HEK293T (cell line): ENCODE results near the gene STRADA.
A peak's percentile ranks its signal among the peaks of the same experiment; 100 is the strongest.

Experiments
- CTCF ChIA-PET: fragments of 350-600 bp; formaldehyde crosslinking; extraction: SDS; loops from one replicate; lab custom pipeline; 2021; ENCODE audit warnings: antibody characterized with exemption, inconsistent platforms; lab: Yijun Ruan, JAX
- POLR2A ChIA-PET: fragments of 350-600 bp; formaldehyde crosslinking; extraction: SDS; loops from one replicate; lab custom pipeline; 2020; ENCODE audit warnings: antibody characterized with exemption, inconsistent platforms; lab: Yijun Ruan, JAX
- DNase-seq: peaks from one replicate; pipeline ENCODE4 v3.0.0; 2012; ENCODE audit warnings: mixed read lengths; ENCODE audit errors: extremely low spot score
- ARNT ChIP-seq: fragments of 450-650 bp; IDR thresholded peaks from 2 replicates; pipeline ENCODE4 v1.6.1; 2017; ENCODE audit warnings: mild to moderate bottlenecking
- BHLHE40 ChIP-seq: fragments of 450-650 bp; IDR thresholded peaks from 2 replicates; pipeline ENCODE4 v1.6.1; 2016; ENCODE audit warnings: mild to moderate bottlenecking, moderate library complexity, borderline replicate concordance
- CTBP1 ChIP-seq: fragments of 450-650 bp; IDR thresholded peaks from 2 replicates; pipeline ENCODE4 v1.6.1; 2016; ENCODE audit warnings: borderline replicate concordance
- ELF4 ChIP-seq: fragments of 450-650 bp; IDR thresholded peaks from 2 replicates; pipeline ENCODE4 v1.6.1; 2017; ENCODE audit warnings: antibody characterized with exemption
- FOXA1 ChIP-seq: fragments of 450-650 bp; IDR thresholded peaks from 2 replicates; pipeline ENCODE4 v1.6.1; 2016; ENCODE audit warnings: mild to moderate bottlenecking
- FOXK2 ChIP-seq: fragments of 450-650 bp; IDR thresholded peaks from 2 replicates; pipeline ENCODE4 v1.6.1; 2016; ENCODE audit warnings: mild to moderate bottlenecking
- FOXM1 ChIP-seq: fragments of 450-650 bp; IDR thresholded peaks from 2 replicates; pipeline ENCODE4 v1.6.1; 2017; ENCODE audit warnings: mild to moderate bottlenecking, borderline replicate concordance
- HDGF ChIP-seq: fragments of 450-650 bp; IDR thresholded peaks from 2 replicates; pipeline ENCODE4 v1.6.1; 2017; ENCODE audit warnings: antibody characterized with exemption, borderline replicate concordance
- L3MBTL2 ChIP-seq: fragments of 450-650 bp; conservative IDR thresholded peaks from 2 replicates; pipeline ENCODE4 v1.6.1; 2016; ENCODE audit warnings: mild to moderate bottlenecking
- LEF1 ChIP-seq: fragments of 450-650 bp; IDR thresholded peaks from 2 replicates; pipeline ENCODE4 v1.6.1; 2017; ENCODE audit warnings: mild to moderate bottlenecking, borderline replicate concordance
- NFRKB ChIP-seq: fragments of 450-650 bp; IDR thresholded peaks from 2 replicates; pipeline ENCODE4 v1.6.1; 2016; ENCODE audit warnings: mild to moderate bottlenecking, moderate library complexity
- PKNOX1 ChIP-seq: fragments of 450-650 bp; IDR thresholded peaks from 2 replicates; pipeline ENCODE4 v1.6.1; 2016
- SP1 ChIP-seq: fragments of 450-650 bp; IDR thresholded peaks from 2 replicates; pipeline ENCODE4 v1.6.1; 2017
- SUZ12 ChIP-seq: fragments of 450-650 bp; IDR thresholded peaks from 2 replicates; pipeline ENCODE4 v1.6.1; 2016; ENCODE audit warnings: mild to moderate bottlenecking
- TARDBP ChIP-seq: fragments of 450-650 bp; IDR thresholded peaks from 2 replicates; pipeline ENCODE4 v1.6.1; 2016
- ZNF384 ChIP-seq: fragments of 450-650 bp; IDR thresholded peaks from 2 replicates; pipeline ENCODE4 v1.6.1; 2016

STRADA gene

GRCh38 chr17:63783522-63783921 lies 41.9 kb upstream of the STRADA start:
- no peak for DNase-seq
- TF ChIP-seq SP1 (no peak), BHLHE40 (no peak), SUZ12 (no peak), FOXK2 (no peak), CTBP1 (no peak), PKNOX1 (no peak), L3MBTL2 (no peak), TARDBP (no peak), NFRKB (no peak), ELF4 (no peak), HDGF (no peak), FOXA1 (no peak), ARNT (no peak), LEF1 (no peak), FOXM1 (no peak), ZNF384 (no peak)
- ChIA-PET POLR2A (interaction anchor here (1.4 to 4.2 kb wide), 2 partner anchors 10 to 41 kb away, joined by 3 to 47 read pairs; partner anchors contain the start of genes CCDC47 and DDX42), CTCF (no interaction called here)

GRCh38 chr17:63780928-63781327 lies 39.3 kb upstream of the STRADA start:
- CTCF ChIA-PET: no interaction called here
- DNase-seq: no peak
- POLR2A ChIA-PET: interaction anchor here (0.9 to 4.2 kb wide), 4 partner anchors 7 to 80 kb away, joined by 3 to 47 read pairs (median 5); partner anchors contain the start of genes CCDC47, DDX42, FTSJ3 and LIMD2
- TF ChIP-seq L3MBTL2 (no peak), FOXK2 (no peak), NFRKB (no peak), LEF1 (no peak), FOXM1 (no peak), FOXA1 (no peak), ELF4 (no peak), PKNOX1 (no peak), SUZ12 (no peak), SP1 (no peak), HDGF (no peak), ARNT (no peak), BHLHE40 (no peak), CTBP1 (no peak), ZNF384 (no peak), TARDBP (no peak)

DNA sequence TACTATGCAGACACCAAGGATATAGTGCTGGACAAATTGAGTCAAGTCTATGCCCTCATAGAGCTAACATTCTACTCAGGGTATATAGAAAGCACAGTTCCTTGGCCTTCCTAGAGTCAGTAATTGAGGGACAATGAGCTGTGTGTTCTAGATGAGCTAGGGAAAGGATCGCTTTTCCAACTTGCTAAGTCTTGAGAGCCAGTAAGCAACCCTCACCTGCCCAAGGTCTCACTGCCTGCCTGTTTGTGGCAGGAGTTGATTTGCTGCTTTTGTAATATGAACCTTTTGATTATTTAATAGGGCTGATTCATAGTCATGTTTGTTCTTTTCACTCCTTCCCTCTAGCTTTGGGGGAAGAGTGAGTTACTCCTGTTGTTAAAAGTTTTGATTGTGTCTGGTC lies 38.9 kb upstream of the STRADA start:
- TF ChIP-seq ARNT (no peak), PKNOX1 (peak; percentile 40), ELF4 (no peak), FOXA1 (no peak)
- no peak for DNase-seq
- ChIA-PET CTCF (no interaction called here), POLR2A (interaction anchor here (0.9 to 1.0 kb wide), 2 partner anchors 38 to 80 kb away, joined by 3 read pairs; partner anchors contain the start of gene LIMD2)

GRCh38 chr17:63775420-63775819 lies 33.8 kb upstream of the STRADA start:
- POLR2A ChIA-PET: interaction anchor here (0.8 to 4.0 kb wide), 12 partner anchors 8 to 370 kb away, joined by 3 to 52 read pairs (median 17); partner anchors contain the start of genes FTSJ3, MAP3K3, PSMC5 and SMARCD2
- CTCF ChIA-PET: interaction anchor here (1.2 kb wide), 1 partner anchor 11 kb away, joined by 9 read pairs; no protein-coding TSS in a partner anchor
- DNase-seq: no peak
- no peak for TF ChIP-seq ELF4
- TF ChIP-seq ZNF384: no peak
- no peak for TF ChIP-seq NFRKB
- no peak for TF ChIP-seq L3MBTL2
- TF ChIP-seq FOXA1: no peak
- no peak for TF ChIP-seq FOXK2
- TF ChIP-seq TARDBP: no peak
- TF ChIP-seq SP1: no peak

DNA sequence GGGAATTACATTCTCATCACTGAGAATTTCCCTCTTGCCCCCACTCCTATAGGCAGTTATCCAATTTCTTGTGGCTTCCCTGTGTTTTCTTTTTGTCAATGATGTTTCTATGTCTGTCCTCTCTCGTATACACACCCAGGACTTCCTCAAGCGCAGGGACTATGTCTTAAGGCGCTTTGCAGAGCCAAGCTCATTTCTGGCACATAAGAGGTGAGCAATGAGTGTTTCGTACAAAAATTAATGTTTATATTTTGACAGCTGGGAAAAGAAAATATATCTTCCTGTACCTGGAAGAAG lies 33.3 kb upstream of the STRADA start:
- DNase-seq: no peak
- no peak for TF ChIP-seq ZNF384
- TF ChIP-seq PKNOX1: no peak
- no peak for TF ChIP-seq LEF1
- no peak for TF ChIP-seq TARDBP
- ChIA-PET CTCF (interaction anchor here (1.2 kb wide), 1 partner anchor 11 kb away, joined by 9 read pairs; no protein-coding TSS in a partner anchor), POLR2A (interaction anchor here (1.3 to 4.0 kb wide), 9 partner anchors 8 to 153 kb away, joined by 3 to 52 read pairs (median 24); partner anchors contain the start of genes FTSJ3, MAP3K3, PSMC5 and SMARCD2)

DNA sequence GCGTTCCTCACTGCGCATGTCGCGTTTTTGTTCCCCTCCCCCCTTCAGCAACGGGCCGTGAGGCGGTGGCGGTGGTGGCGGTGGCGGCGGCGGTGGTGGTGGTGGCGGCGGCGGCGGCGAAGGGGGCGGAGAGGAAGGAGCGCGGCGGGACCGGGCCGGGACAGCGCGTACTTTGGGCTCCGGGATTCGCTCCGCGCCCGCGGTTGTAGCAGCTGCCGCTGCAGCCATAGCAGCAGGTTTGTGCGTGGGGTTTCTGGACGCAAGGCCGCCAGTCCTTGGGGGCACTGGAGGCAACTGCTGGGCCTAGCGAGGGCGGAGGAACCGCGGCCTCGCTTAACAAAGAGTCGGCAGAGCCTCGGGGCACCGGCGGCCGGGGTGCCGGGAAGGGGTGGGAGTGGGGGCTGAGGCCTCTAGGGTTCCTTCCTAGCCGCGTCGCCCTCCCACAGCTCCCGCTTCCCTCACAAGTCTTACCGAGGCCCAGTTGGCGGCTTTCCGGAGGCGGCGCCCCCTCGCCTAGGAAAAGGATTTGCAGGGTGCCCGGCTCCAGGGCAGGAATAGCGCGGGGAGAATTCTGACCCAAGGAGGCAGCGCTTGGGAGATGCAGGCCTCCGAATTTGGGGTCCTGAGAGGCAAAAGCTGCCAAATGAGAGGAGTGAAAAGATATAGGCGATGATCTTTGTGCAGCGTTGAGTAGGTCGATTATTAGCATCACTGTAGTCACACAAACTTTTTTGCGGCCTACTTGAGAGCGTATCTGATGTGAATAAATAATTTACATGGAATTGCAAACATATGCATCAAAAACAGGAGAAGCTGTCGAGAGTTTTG lies 32.8 kb upstream of the STRADA start, which contains the start of gene DDX42:
Gene DDX42 (plus strand): TSS at position 30 of the 828 bp plus-strand sequence. CDS start 12,880 bp downstream, outside the sequence.
- peak; percentile 46 for DNase-seq
- no peak for TF ChIP-seq NFRKB
- TF ChIP-seq FOXK2: no peak
- no peak for TF ChIP-seq FOXA1
- no peak for TF ChIP-seq PKNOX1
- TF ChIP-seq CTBP1: no peak
- TF ChIP-seq ELF4: no peak
- no peak for TF ChIP-seq FOXM1
- no peak for TF ChIP-seq L3MBTL2
- no peak for TF ChIP-seq SP1
- no peak for TF ChIP-seq ZNF384
- no peak for TF ChIP-seq LEF1
- TF ChIP-seq ARNT: no peak
- TF ChIP-seq SUZ12: no peak
- no peak for TF ChIP-seq BHLHE40
- TF ChIP-seq TARDBP: no peak
- ChIA-PET CTCF (no interaction called here), POLR2A (interaction anchor here (0.7 to 4.0 kb wide), 41 partner anchors 9 to 271 kb away, joined by 3 to 52 read pairs (median 6); partner anchors contain the start of genes FTSJ3, LIMD2, PSMC5 and SMARCD2)
